ENCODE results near the gene EXOC4.

Gene EXOC4

DNA sequence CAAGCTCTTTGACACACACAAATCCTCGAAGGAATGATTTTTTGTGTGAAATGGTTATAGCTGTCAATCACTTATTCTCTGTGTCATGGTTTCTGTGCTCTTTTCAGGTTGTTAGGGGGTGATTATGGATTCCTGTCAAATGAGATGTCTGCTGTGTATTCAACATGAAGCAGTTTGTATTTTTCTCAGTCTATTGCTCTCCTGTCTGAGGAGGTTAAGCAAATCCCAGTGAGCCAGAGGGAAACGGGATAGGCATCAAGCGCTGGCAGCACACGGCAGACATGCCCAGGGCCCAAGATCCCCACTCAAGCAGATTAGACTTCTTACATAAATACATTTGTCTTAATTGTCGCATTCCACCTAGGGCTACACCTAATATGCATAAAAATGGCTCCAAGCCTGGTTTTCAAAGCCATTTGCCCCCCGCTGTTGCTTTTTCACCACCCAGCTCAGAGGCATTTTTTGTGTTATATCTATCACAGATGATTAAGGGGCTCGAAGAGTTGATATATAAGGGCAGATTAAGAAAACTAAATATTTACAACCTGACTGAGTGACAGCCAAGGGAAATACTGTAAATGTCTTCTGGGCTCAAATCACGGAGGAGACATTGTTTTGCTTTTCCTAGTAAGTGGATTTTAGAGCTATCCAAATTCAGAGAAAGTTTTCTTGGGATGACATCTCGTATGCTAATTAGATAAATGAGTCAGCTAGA is 681.5 kb downstream of the EXOC4 start:
- DNase-seq (ENCODE audit: low read depth in 2 of 2) = no peak

DNA sequence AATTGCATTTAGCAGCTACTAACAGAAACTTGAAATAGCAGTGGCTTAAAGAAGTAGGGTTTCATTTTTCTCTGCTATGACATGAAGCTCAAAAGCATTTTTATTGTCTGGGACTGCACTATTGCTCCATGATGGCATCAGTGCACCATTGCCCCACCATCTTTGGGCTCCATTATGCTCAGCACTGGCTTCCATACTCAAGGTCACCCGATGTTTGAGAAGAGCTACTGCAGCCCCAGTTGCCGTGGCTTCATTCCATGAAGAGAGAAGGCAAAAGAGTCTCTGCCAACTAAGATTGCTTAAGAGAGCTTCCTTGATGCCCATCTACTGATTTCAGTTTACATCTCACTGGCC is 682.1 kb downstream of the EXOC4 start:
- no peak for DNase-seq (ENCODE audit: low read depth in 2 of 2)

DNA sequence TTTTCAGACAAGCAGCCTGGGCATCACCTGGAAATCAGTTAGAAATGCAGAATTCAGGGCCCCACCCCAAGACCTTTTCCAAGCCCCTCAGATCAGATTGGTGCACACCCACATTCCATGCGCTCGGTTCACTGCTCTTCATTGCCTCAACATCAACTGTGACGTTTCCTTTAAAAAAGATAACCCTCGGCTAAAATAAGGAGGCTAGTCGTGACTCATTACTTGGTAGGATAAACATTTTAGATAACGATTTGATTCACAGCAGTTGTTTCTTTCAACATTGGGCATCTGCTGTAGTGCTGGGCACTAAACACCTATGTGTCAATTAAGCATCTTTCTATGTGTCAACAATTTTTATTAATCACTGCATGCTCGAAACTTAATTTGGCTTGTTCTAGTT is 683.2 kb downstream of the EXOC4 start:
- no peak for DNase-seq (ENCODE audit: low read depth in 2 of 2)

DNA sequence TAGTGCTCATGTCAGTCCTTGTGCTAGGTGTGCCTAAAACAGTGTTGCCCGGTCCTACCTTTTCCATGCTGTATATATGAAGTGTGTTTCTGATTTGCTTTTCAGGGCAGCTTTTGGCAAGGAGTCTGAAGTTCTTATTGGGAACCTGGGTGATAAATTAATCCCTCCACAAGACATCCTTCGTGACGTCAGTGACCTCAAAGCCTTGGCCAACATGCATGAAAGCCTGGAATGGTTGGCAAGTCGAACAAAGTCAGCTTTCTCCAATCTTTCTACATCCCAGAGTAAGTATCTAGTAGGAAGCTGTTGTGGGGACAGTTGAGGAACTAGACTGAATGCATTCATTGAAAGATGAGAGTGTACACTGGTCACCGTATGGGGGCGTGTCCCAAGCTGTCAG is 684.9 kb downstream of the EXOC4 start:
- DNase-seq (ENCODE audit: low read depth in 2 of 2) = no peak

DNA sequence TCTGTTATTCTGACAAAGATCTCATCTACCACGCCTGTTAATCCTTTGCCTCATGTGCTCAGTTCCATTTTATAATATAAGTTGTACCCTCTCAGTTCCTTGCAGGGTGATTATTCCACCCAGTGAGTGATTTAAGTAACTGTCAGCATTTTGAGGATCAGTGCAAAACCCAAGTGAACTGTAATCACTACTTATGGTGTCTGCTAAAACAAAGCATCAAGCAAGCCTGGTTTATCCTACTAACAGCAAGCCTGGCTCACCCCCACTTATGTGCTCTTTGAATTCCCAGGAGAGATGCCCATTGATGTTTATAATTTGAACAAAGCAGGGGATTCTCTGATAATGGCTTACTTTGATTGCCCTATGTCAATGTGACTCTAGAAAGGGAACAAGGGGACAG is 687.5 kb downstream of the EXOC4 start:
- no peak for DNase-seq (ENCODE audit: low read depth in 2 of 2)

DNA sequence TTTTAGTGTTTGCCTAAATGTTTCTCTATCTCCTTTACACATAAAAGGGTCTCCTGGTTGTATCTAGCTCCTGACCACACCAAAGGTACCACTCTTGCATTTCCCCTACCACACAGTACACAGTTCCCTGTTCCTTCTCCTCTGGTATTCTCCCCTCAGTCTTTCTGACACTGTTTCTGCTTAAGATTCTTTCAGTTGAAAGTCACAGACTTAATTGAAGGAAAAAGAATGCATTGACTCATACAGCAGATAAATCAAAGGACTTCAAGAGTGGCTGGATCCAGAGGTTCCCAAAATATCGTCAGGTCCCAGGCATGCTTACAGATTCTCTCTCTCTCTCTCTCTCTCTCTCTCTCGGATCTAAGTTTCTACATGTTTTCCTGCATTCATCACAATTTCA is 688.6 kb downstream of the EXOC4 start:
- no peak for DNase-seq (ENCODE audit: low read depth in 2 of 2)

DNA sequence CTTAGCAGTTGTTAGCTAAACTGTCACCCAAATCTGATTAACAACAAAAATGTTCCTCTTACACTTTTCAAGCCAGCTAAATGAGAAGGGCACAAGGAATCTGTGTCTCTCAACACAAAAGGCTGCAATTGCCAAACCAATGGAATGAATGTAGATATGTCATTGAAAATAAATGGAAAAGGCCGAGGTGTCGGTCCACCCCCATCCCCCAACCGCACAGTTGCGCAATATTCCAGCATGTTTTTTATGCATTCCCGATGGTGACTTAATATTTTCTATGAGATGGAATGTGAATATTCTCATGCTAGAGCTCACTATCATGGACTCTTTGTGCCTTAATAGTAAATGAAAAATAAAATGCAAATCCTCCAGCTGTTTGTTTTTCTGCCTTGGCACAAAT is 692.6 kb downstream of the EXOC4 start:
- DNase-seq (ENCODE audit: low read depth in 2 of 2) = no peak

DNA sequence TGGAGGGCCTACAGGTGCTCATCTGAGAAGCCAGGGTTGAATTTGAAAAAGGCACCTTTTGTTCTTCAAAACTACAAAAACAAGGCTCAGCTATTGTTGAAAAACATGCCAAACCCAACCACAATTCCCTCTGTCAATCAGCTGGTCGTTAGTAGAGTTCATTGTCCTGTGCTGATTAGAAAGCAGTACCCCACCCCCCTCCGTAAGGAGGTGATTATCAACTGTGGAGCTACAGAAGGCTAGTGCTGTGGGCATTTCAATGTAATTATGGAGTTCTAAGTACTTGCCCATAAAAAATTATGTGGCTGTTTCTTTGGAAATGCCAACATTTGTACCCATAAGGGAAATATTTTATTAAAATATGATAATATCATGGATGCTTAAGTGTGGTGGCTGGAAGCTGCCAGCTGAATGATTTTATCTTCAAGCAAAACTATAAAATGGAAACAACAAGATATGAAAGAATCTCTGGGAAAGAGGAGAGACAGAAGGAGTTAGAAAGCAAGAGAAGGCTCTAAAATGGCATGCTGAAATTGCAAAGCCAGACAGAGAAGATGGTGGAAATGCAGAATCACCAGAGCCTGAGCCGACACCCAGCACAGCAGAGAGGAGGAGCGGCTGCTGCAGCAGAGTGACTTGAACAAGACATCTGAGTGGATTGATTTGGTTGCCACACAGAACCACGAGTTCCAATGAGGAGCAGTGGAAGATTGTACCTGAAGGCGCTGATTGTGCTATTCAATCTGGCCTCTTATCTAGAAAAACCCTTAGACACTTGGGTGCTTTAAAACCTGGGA is 694.8 kb downstream of the EXOC4 start:
- DNase-seq (ENCODE audit: low read depth in 2 of 2) = no peak

DNA sequence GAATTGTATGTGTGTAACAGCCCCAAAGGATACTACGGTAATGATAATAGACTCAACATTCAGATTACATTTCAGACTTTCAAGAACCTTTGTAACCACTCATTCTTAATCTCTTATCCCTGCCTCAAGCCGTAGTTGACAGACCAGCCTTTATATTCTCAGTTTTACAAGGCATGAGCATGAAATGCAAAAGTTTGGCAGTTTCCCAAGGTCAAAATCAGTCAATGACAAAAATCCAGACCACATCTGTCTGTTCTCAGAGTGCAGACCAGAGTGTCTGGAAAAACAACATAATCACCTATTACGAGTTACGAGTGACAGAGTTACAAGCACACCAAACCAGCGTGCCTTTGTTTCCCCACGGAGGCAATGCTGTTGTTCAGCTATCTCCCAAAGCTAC is 695.7 kb downstream of the EXOC4 start:
- DNase-seq (ENCODE audit: low read depth in 2 of 2) = no peak

DNA sequence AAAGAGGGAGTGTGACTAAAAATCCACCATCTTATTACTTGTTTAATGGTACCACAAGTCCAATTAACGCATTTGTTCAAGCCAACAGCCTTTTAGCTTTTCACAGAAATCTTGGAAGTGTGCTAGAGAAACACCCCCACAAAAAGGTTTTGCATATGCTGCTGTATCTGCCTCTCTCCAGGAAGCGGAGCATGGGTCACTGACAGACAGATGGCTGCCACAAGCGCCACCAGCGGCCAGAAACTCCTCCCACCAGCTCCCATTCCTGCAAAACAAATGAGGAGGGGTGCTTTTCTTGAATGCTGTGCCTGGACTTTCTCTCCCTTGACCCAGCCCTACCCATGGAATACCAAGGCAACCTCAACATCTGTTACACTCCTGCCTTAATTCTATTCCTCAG is 698.0 kb downstream of the EXOC4 start:
- no peak for DNase-seq (ENCODE audit: low read depth in 2 of 2)

DNA sequence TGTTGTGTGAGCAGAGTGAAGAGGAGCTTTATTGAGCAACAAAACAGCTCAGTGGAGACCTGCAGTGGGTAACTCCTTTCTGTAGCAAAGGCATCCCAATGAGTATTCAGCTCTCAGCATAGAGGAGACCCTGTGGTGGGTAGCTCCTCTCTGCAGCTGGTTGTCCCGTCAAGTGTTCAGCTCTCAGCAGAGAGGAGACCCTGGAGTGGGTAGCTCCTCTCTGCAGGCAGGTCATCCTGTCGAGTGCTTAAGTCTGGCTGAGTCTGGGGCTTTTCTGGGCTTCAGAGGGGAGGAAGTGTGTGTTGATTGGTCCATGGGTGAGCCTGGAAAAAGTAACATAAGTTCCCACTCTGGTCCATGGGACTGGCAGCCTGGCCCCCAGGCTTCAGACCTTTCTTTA is 702.3 kb downstream of the EXOC4 start:
- DNase-seq (ENCODE audit: low read depth in 2 of 2) = no peak

DNA sequence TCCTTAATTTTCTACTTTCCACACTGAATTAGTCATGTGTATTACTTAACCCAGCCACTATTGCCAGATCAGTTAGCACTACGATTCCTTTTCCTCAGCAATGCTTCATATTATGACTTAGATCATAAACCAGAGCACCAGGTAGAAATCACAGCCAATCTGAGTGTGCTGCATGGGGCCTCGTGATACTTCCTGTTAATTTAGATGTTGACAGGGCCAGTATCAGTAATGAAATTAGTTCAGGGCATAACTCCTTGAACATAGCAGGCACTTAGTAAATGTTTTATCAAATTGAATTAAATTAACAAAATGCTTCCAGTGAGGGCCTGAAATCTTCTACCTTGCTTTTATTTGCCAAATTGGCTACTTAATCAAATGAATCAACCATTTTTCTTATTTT is 705.0 kb downstream of the EXOC4 start:
- no peak for DNase-seq (ENCODE audit: low read depth in 2 of 2)

DNA sequence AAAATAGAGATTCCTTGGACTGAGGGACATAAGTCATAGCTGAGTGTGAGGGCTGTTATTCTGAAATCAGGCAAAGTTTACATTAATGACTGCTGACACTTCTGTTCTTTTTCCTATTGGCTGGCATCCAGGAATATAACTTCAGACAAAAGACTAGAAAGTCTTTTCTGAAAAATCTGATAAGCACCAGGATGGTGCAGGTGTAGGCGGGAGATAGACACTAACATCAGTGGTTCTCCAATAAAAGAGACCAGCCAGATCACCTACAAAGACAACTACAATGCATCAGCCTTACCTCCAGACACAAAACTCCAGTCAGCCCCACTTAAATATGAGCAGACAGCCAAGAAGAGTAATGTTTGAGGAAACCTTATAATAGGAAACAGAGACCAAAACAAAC is 705.9 kb downstream of the EXOC4 start:
- DNase-seq (ENCODE audit: low read depth in 2 of 2) = no peak

DNA sequence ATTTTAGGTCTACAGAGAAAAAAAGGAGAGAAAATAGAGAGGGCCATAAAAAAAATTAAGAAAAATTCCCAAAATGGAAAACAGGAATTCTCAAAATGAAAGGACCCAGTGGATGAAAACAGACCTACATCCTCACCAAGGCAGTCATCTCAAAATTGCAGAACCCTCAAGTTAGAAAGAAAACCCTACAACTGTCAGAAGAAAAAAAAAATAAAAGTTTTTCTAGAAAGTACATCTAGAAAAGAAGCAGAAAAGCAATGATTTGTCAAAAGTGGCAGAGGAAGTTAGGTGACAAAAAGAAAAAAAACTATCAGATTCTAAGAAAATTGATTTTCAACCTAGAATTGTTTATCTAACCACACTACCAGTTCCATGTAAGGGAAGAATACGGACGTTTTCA is 706.6 kb downstream of the EXOC4 start:
- no peak for DNase-seq (ENCODE audit: low read depth in 2 of 2)

DNA sequence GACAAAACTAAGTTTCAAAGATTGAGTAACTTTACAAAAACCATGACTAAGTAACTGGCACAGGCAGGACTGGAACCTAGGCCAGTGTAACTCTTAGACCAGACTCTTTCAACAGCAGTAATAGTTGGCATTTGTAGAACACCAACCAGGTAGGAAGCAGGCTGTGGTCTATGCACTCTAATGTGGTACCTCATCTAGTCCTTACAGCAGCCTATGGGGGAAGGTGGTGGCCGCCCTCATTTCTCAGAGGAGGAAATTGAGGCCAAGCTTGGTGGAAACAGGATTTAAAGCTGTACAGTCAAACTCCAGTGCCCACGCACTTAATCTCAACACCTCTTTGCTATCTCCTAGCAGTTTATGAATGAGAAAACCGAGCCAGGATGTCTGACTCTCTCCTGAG is 708.8 kb downstream of the EXOC4 start:
- DNase-seq (ENCODE audit: low read depth in 2 of 2) = peak in 1 of 2 donors; percentile 1

DNA sequence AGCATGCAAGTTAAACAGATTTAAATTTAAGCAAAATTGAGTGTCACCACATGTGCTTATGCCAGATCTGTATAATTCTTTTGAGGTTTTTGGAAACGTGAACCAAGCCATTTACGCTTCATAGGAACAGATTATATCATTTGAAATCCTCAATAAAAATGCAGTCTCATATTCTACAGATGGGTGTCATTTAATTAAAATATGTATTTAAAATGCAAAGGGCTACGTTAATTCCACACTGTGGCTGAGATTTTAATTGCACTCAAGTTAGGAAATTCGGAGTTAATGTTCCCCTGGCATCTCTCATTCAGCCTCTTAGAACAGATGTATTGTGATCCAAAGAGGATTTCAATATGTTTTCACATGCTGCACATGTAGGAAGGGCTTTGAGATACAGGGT is 709.8 kb downstream of the EXOC4 start:
- no peak for DNase-seq (ENCODE audit: low read depth in 2 of 2)

DNA sequence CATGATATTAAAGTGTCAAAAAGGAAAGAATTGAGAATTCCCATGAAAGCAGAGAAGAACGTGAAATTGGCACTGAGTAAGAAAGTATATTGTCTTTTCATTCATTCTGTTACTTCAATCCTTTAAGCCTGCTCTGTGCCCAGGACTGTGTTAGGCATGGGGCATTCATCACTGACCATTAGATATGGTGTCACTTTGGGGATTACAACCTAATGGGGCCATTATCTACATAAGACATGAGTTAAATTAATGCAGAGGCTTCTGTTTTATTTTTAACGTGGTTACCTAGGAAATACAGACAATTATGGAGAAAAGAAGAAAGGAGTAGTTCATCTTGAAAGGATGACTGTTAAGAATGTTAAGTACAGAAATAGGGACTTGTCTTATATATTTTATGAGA is 710.8 kb downstream of the EXOC4 start:
- no peak for DNase-seq (ENCODE audit: low read depth in 2 of 2)

DNA sequence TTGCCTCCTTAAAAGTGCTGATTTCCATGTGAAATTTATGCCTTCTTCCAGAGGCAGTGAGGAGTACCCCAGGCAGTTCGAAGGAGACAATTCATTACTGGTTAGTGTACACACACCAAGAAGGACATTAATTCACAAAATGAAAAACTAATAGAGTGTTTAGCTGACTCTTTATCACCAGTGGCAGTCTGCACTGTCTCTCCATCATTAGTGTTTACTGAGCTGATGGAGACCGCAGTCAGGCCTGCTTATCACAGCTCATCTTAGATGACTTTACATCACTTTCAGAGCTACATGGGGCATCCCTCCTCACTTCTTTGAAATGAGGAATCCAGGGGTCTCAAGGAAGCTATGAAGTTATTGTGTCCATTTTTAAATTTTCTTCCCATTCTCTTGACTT is 718.7 kb downstream of the EXOC4 start:
- DNase-seq (ENCODE audit: low read depth in 2 of 2) = no peak

DNA sequence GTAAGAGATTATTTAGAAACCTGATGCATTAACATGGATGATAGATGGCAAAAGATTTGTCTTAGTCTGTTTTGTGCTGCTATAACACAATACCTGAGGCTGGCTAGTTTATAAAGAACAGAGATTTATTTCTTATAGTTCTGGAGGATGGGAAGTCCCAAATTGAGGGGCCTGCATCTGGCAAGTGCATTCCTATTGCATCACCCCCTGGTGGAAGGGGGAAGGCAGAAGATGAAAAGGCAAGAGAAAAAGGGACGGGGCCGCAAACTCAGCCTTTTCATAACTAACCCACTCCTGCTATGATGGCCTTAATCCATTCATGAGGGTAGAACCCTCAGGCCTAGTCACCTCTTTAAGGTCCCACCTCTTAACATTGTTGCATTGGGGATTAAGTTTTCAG is 720.8 kb downstream of the EXOC4 start:
- no peak for DNase-seq (ENCODE audit: low read depth in 2 of 2)

DNA sequence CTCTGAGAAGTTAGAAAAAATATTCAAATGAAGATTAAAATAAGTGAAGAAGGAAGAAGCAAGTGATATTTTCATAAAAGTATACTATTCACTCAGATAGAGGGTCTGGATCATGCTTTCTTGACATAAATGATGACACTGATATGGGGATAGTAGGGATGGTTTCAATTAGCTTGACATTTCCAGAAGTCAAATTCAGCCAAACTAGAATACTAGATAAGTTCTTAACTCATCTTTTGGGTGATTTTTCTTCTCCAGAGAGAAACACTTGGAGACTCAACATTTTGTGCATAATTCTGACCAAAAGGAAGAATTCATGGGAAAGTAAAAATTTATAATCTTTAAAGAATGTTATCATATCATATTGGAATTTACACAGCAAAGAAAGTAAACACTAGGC is 722.3 kb downstream of the EXOC4 start:
- DNase-seq (ENCODE audit: low read depth in 2 of 2) = no peak

DNA sequence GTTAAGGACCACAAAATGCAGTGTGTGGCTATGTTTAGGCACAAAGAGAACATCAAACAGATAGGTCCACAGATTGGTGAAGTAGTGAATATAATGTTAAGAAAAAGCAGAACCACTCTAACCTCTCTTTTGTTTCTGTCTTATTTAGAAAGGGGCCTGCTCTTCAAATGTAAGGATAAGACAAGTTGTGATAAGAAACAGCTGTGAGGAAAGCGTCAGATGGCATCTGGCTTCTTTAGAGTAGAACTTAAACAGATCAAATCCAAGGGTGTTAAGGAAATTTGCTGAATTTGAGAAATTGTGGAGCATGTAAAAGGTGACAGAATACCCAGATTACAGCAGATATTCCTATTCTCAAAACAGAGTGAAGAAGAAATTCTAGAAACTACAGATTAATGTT is 723.3 kb downstream of the EXOC4 start:
- no peak for DNase-seq (ENCODE audit: low read depth in 2 of 2)

DNA sequence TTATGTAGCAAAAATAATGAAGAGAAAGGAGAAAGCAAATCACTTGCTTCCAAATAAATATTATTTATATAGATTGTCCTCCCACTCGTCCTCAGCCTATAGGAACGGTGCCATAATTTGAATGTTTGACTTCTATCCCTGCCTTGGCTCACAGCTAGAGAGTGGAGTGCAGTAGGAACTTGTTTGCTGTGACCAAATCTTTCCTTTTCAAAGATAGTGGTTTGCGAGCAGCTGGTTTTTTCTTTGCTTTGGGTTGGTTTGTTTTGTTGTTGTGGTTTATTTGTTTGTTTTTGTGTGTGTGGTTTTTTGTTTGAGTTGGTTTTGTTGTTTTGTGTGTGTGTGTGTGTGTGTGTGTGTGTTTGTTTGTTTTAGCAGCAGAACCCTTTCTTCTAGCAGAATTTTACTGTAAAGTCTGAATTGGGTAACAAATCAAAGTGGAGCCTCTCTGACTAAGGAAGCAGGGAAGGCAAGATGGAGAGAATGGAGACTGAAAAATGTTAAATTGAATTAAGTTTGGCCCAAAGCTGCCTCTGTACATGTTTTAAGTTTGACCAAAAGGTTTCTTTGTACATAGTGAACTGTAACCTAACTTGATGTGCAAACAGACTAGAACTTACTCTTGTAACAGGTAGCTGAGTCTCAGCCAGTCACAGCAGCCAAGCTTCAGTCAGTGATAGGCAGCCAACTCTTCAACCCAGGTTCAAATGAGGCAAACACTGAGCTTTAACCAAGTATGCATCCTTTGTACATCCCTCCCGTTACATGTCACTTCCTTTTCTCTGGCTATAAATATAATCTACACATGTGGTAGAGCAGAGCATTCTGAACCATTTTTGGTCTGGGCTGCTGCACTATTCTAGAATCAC is 724.8 kb downstream of the EXOC4 start:
- DNase-seq (ENCODE audit: low read depth in 2 of 2) = no peak
